Gastroesophageal sphincter (tissue), 4 donors: ENCODE measurements around the gene GGCT. TPM values are rescaled to one million over a fixed set of nuclear protein-coding genes. Genes with fewer than 3 reads are reported as not detected.
"Not testable (repeated sequence)": the region's sequence is repeated elsewhere in the genome, so short reads cannot be mapped to it uniquely, and the experiment has no call there.

Source experiments
- ATAC-seq: fragments of 150-250 bp; one replicate; pipeline ENCODE4 v1.9.1; 2016; ENCODE audit warnings: mild to moderate bottlenecking, moderate library complexity
- H3K27ac ChIP-seq, 4 donors: fragments of 200-600 bp; sonication (generic) in 3 of 4; 1 replicate in 3 of 4; 2 replicates in 1 of 4; pipeline ENCODE4 v1.5.1; 2016 to 2019
- H3K27me3 ChIP-seq: fragments of 200-600 bp; sonication (generic); one replicate; pipeline ENCODE4 v1.5.1; 2019
- H3K36me3 ChIP-seq, 2 donors: fragments of 200-600 bp; sonication (generic); one replicate each; pipeline ENCODE4 v1.5.1; 2019; ENCODE audit warnings: control low read depth in 1 of 2
- H3K4me1 ChIP-seq, 3 donors: fragments of 200-600 bp; sonication (generic); 1 replicate in 2 of 3; 2 replicates in 1 of 3; pipeline ENCODE4 v1.5.1; 2016 to 2019; ENCODE audit warnings: control low read depth in 2 of 3
- H3K4me3 ChIP-seq, 2 donors: fragments of 200-600 bp; sonication (generic); one replicate each; pipeline ENCODE4 v1.5.1; 2019; ENCODE audit warnings: mild to moderate bottlenecking in 1 of 2, moderate library complexity in 1 of 2
- H3K9me3 ChIP-seq, 3 donors: fragments of 200-600 bp; sonication (generic); one replicate each; pipeline ENCODE4 v1.5.1; 2017 to 2019; ENCODE audit warnings: control low read depth in 2 of 3
- CTCF ChIP-seq, 4 experiments: fragments of 200-600 bp in 2 of 4; fragments of 450-650 bp in 2 of 4; sonication (generic) in 1 of 4; IDR thresholded peaks; one replicate each; pipeline ENCODE4 v1.5.1; 2017 to 2019; ENCODE audit warnings: antibody characterized with exemption in 4 of 4, mild to moderate bottlenecking in 2 of 4, moderate library complexity in 2 of 4
- EP300 ChIP-seq: sonication (generic); formaldehyde crosslinking; IDR thresholded peaks from one replicate; pipeline ENCODE4 v1.6.1; 2017; ENCODE audit warnings: antibody characterized with exemption, mild to moderate bottlenecking
- POLR2A ChIP-seq, 2 donors: fragments of 450-650 bp; IDR thresholded peaks; one replicate each; pipeline ENCODE4 v1.6.1; 2017; ENCODE audit warnings: antibody characterized with exemption in 2 of 2, mild to moderate bottlenecking in 2 of 2, moderate library complexity in 1 of 2
- POLR2AphosphoS5 ChIP-seq: sonication (generic); formaldehyde crosslinking; IDR thresholded peaks from one replicate; pipeline ENCODE4 v1.6.1; 2017; ENCODE audit warnings: antibody characterized with exemption
- WGBS, 2 donors: methylation state at CpG; one replicate each; pipeline ENCODE4 v1.1.5; 2018; ENCODE audit warnings: low coverage in 1 of 2; 5-methylcytosine and 5-hydroxymethylcytosine counted together
- total RNA-seq, 4 donors: library from RNA; depleted of rRNA; stranded (reverse); fragments of >200 nt; gene quantifications; one replicate each; pipeline ENCODE4 v1.1.0, GENCODE V29; 2016

GGCT gene
- total RNA-seq, 4 donors from 2014 or later: 16.7 to 29.0 (median 23.7) TPM

GRCh38 chr7:30513762-30514161 lies 9.1 kb upstream of the GGCT start:
- no peak overlapping the region for H3K4me3 ChIP-seq
- no peak overlapping the region for H3K27ac ChIP-seq
- H3K36me3 ChIP-seq: peaks cover 0 to 8% of the 10 kb centered on the region in 2 donors
- 88 to 90% methylated on average over 2 of the region's 2 CpGs for WGBS, 2 donors
- no peaks in the 10 kb centered on the region for H3K9me3 ChIP-seq
- TF ChIP-seq CTCF (IDR thresholded peaks at IDR 0.05) (no peak), EP300 (no peak), POLR2A (IDR thresholded peaks at IDR 0.05) (no peak), POLR2AphosphoS5 (no peak)
- H3K27me3 ChIP-seq: no peaks in the 10 kb centered on the region
- ATAC-seq: no peak
- no peaks in the 10 kb centered on the region for H3K4me1 ChIP-seq

GRCh38 chr7:30511973-30512662 lies 7.5 kb upstream of the GGCT start:
- WGBS, 2 donors: 76 to 100% methylated on average over 1 of the region's 1 CpG
- TF ChIP-seq EP300 (no peak), POLR2A (IDR thresholded peaks at IDR 0.05) (no peak), POLR2AphosphoS5 (no peak), CTCF (IDR thresholded peaks at IDR 0.05) (no peak)

GRCh38 chr7:30511494-30511893 lies 6.9 kb upstream of the GGCT start:
- ATAC-seq: no peak
- Histone ChIP-seq H3K36me3 (no peaks in the 10 kb centered on the region), H3K4me1 (no peaks in the 10 kb centered on the region), H3K27ac (no peak overlapping the region), H3K4me3 (no peak overlapping the region), H3K27me3 (no peaks in the 10 kb centered on the region), H3K9me3 (no peaks in the 10 kb centered on the region)
- TF ChIP-seq CTCF (IDR thresholded peaks at IDR 0.05) (no peak), POLR2AphosphoS5 (no peak), POLR2A (IDR thresholded peaks at IDR 0.05) (no peak), EP300 (no peak)
- 78 to 83% methylated on average over 2 of the region's 2 CpGs for WGBS, 2 donors

More at GRCh38 chr7:30511973-30512662, 7.5 kb upstream of the GGCT start:
- ATAC-seq: no peak
- Histone ChIP-seq H3K27ac (no peak overlapping the region), H3K27me3 (no peaks in the 10 kb centered on the region), H3K36me3 (peaks cover 0 to 2% of the 10 kb centered on the region in 2 donors), H3K4me1 (no peaks in the 10 kb centered on the region), H3K4me3 (no peak overlapping the region), H3K9me3 (no peaks in the 10 kb centered on the region)

- ATAC-seq: no peak
- no peaks in the 10 kb centered on the region for H3K36me3 ChIP-seq
- no peak overlapping the region for H3K27ac ChIP-seq
- WGBS, 2 donors: 71 to 81% methylated on average over 4 of the region's 4 CpGs
- no peaks in the 10 kb centered on the region for H3K9me3 ChIP-seq
- H3K4me1 ChIP-seq: peaks cover 0 to 5% (median 0%) of the 10 kb centered on the region in 3 donors
- no peak overlapping the region for H3K4me3 ChIP-seq
- peak; percentile 70 to 80 (median 71) for TF ChIP-seq CTCF (IDR thresholded peaks at IDR 0.05)
- TF ChIP-seq EP300: no peak
- no peaks in the 10 kb centered on the region for H3K27me3 ChIP-seq
Measured at GRCh38 chr7:30510124-30511075, 5.8 kb upstream of the GGCT start.

- ATAC-seq, H3K27ac ChIP-seq, H3K36me3 ChIP-seq, H3K4me3 ChIP-seq, H3K9me3 ChIP-seq, H3K27me3 ChIP-seq, H3K4me1 ChIP-seq: not testable (repeated sequence)
- WGBS, 2 donors: 50% methylated on average over 4 to 5 of the region's 9 CpGs
Measured at GRCh38 chr7:30509171-30509857, 4.7 kb upstream of the GGCT start.

- not testable (repeated sequence) for H3K9me3 ChIP-seq, H3K27me3 ChIP-seq, H3K4me3 ChIP-seq, H3K36me3 ChIP-seq, ATAC-seq, H3K27ac ChIP-seq
- H3K4me1 ChIP-seq: peaks cover 0 to 25% (median 0%) of the 10 kb centered on the region in 3 donors
- WGBS, 2 donors: 89 to 93% methylated on average over 3 to 6 of the region's 9 CpGs
Measured at GRCh38 chr7:30507346-30507900, 2.8 kb upstream of the GGCT start.
